Parathyroid adenoma (tissue), 2 donors: ENCODE results near the gene SSBP2.
"Not testable (repeated sequence)": the region's sequence is repeated elsewhere in the genome, so short reads cannot be mapped to it uniquely, and the experiment has no call there.

Experiments used
- H2AFZ ChIP-seq: fragments of 300-600 bp; sonication (generic); one replicate; pipeline ENCODE4 v1.7.0; 2017; ENCODE audit warnings: antibody characterized with exemption, mild to moderate bottlenecking
- H3K27ac ChIP-seq: fragments of 300-600 bp; sonication (generic); one replicate; pipeline ENCODE4 v1.7.0; 2017
- H3K27me3 ChIP-seq: fragments of 300-600 bp; sonication (generic); one replicate; pipeline ENCODE4 v1.7.0; 2017; ENCODE audit warnings: low read length; ENCODE audit not compliant: control insufficient read depth, insufficient read depth
- H3K36me3 ChIP-seq: fragments of 300-600 bp; sonication (generic); one replicate; pipeline ENCODE4 v1.7.0; 2017; ENCODE audit warnings: low read length; ENCODE audit not compliant: control insufficient read depth, insufficient read depth
- H3K4me1 ChIP-seq: fragments of 300-600 bp; sonication (generic); one replicate; pipeline ENCODE4 v1.7.0; 2017; ENCODE audit warnings: control low read depth
- H3K4me2 ChIP-seq: fragments of 300-600 bp; sonication (generic); one replicate; pipeline ENCODE4 v1.7.0; 2017; ENCODE audit warnings: low read length
- H3K4me3 ChIP-seq: fragments of 300-600 bp; sonication (generic); one replicate; pipeline ENCODE4 v1.7.0; 2017; ENCODE audit warnings: low read depth, low read length
- H3K79me2 ChIP-seq: fragments of 300-600 bp; sonication (generic); one replicate; pipeline ENCODE4 v1.7.0; 2017; ENCODE audit warnings: control low read depth
- H3K9ac ChIP-seq: fragments of 300-600 bp; sonication (generic); one replicate; pipeline ENCODE4 v1.7.0; 2017; ENCODE audit warnings: mild to moderate bottlenecking
- H3K9me3 ChIP-seq: fragments of 300-600 bp; sonication (generic); one replicate; pipeline ENCODE4 v1.7.0; 2017; ENCODE audit warnings: low read length; ENCODE audit not compliant: control insufficient read depth
- TF ChIP-seq, protein P1 (sequence below): fragments of 300-600 bp; sonication (generic); IDR thresholded peaks from one replicate; pipeline ENCODE4 v1.7.0; 2017; ENCODE audit warnings: antibody characterized with exemption, mild to moderate bottlenecking
- donor health status: primary hyperparathyroidism.

The SSBP2 gene

DNA sequence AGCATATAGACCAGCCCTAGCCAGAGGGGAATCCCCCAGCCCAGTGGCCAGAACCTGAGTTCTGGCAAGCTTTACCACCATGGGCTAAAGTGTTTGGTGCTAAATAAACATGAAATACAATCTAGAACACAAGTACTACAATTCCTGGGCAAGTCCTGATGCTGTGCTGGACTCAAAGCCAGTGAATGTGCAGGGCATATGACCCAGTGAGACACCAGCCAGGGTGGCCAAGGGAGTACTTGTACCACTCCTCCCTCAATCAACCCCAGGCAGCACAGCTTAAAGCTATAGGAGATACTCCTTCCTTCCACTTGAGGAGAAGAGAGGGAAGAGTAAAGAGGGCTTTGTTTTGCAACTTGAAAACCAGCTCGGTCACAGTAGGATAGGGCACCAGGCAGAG is 63.6 kb downstream of the SSBP2 start:
- Histone ChIP-seq H3K27me3 (no peaks in the 10 kb centered on the region), H3K79me2 (peaks cover 51% of the 10 kb centered on the region), H3K27ac (no peak overlapping the region), H3K4me2 (no peak overlapping the region), H3K36me3 (no peaks in the 10 kb centered on the region), H2AFZ (no peak overlapping the region), H3K4me3 (no peak overlapping the region), H3K4me1 (no peaks in the 10 kb centered on the region), H3K9me3 (no peaks in the 10 kb centered on the region), H3K9ac (no peak overlapping the region)
- TF ChIP-seq, protein P1, sequence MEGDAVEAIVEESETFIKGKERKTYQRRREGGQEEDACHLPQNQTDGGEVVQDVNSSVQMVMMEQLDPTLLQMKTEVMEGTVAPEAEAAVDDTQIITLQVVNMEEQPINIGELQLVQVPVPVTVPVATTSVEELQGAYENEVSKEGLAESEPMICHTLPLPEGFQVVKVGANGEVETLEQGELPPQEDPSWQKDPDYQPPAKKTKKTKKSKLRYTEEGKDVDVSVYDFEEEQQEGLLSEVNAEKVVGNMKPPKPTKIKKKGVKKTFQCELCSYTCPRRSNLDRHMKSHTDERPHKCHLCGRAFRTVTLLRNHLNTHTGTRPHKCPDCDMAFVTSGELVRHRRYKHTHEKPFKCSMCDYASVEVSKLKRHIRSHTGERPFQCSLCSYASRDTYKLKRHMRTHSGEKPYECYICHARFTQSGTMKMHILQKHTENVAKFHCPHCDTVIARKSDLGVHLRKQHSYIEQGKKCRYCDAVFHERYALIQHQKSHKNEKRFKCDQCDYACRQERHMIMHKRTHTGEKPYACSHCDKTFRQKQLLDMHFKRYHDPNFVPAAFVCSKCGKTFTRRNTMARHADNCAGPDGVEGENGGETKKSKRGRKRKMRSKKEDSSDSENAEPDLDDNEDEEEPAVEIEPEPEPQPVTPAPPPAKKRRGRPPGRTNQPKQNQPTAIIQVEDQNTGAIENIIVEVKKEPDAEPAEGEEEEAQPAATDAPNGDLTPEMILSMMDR, result no peak

DNA sequence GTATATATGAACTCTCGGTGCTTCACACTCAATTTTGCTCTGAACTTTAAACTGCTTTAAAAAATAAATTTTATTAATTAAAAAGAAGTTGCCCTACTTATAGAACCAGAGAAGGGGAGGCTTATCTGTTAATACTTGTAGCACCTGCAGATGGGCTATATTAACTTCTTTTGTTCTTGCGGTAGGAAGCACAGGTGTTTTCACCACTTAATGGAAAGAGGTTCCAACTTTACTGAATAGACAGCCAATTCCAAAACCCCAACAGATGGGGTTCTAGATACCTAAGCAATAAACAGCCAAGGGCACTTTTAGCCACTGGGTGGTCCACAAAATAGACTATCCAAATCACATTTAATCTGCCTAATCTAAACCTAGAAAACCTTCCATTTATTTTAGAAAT is 65.4 kb downstream of the SSBP2 start:
- peaks cover 51% of the 10 kb centered on the region for H3K79me2 ChIP-seq
- no peak overlapping the region for H2AFZ ChIP-seq
- H3K9me3 ChIP-seq, result no peaks in the 10 kb centered on the region
- TF ChIP-seq, protein P1, result no peak
- no peaks in the 10 kb centered on the region for H3K27me3 ChIP-seq
- no peak overlapping the region for H3K27ac ChIP-seq
- no peaks in the 10 kb centered on the region for H3K4me1 ChIP-seq
- no peak overlapping the region for H3K4me2 ChIP-seq
- H3K4me3 ChIP-seq, result no peak overlapping the region
- no peaks in the 10 kb centered on the region for H3K36me3 ChIP-seq
- H3K9ac ChIP-seq, result no peak overlapping the region

DNA sequence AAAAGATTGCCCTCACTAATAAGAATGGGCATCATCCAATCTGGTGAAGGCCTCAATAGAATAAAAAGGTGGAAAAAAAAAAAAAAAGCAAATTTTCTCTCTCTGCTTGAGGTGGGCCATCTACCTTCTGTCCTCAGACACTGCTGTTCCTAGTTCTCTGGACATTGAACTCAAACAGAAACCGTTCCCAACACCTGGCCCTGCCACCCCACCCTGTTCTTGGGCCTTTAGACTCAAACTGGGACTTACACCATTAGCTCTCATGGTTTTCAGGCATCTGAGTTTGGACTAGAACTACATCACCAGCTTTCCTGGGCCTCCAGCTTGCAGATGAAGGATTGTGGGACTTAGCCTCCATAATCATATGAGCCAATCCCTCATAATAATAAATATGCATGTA is 71.0 kb downstream of the SSBP2 start:
- Histone ChIP-seq H3K4me1 (peaks cover 12% of the 10 kb centered on the region), H3K36me3 (no peaks in the 10 kb centered on the region), H3K27me3 (no peaks in the 10 kb centered on the region), H3K9ac (no peak overlapping the region), H3K9me3 (no peaks in the 10 kb centered on the region), H2AFZ (no peak overlapping the region), H3K4me3 (no peak overlapping the region), H3K4me2 (no peak overlapping the region), H3K79me2 (peaks cover 62% of the 10 kb centered on the region), H3K27ac (no peak overlapping the region)
- TF ChIP-seq, protein P1, result no peak

DNA sequence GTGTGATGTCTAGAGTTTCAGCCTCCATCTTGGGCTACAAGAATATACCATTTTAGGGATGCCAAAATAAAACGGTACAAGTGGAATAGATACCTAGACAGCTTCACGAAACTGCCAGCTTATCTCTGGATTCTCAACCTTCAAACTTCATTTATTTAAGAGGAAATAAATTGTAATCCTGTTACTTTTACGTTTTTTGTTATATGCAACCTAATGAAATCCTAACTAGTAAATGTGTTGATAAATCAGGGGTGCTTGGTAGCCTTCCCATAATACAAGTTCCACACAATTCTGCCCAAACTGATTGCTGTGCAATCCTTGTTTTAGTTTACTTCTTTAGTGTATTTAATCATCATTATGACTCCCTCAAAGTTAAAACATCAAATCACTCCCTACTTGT is 75.5 kb downstream of the SSBP2 start:
- no peaks in the 10 kb centered on the region for H3K9me3 ChIP-seq
- peaks cover 12% of the 10 kb centered on the region for H3K4me1 ChIP-seq
- TF ChIP-seq, protein P1, result no peak
- no peak overlapping the region for H2AFZ ChIP-seq
- H3K36me3 ChIP-seq, result no peaks in the 10 kb centered on the region
- H3K27me3 ChIP-seq, result no peaks in the 10 kb centered on the region
- H3K4me3 ChIP-seq, result no peak overlapping the region
- H3K79me2 ChIP-seq, result peaks cover 39% of the 10 kb centered on the region
- H3K4me2 ChIP-seq, result no peak overlapping the region
- H3K27ac ChIP-seq, result no peak overlapping the region
- H3K9ac ChIP-seq, result no peak overlapping the region

DNA sequence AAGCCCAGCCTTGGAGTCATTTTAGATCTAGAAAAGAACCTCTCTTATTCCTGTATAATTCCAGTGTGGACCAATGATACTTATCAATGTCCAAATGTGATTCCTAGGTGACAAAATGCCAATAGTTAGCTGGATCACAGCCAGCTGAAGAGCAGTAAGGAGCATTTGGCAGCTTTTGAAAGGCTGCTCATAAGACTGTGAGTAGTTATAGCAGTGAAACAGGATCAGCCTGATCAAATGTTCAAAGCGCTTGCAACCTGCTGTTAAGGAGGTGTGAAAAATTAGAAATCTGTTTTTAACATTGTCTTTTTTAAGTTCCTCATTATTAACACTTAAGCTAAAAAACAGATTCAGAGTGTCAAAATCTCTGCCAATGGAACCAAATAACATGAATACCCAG is 85.1 kb downstream of the SSBP2 start:
- no peak overlapping the region for H3K4me3 ChIP-seq
- H3K9me3 ChIP-seq, result no peaks in the 10 kb centered on the region
- no peaks in the 10 kb centered on the region for H3K27me3 ChIP-seq
- H3K27ac ChIP-seq, result no peak overlapping the region
- no peak overlapping the region for H2AFZ ChIP-seq
- H3K9ac ChIP-seq, result no peak overlapping the region
- no peak overlapping the region for H3K4me2 ChIP-seq
- TF ChIP-seq, protein P1, result no peak
- H3K36me3 ChIP-seq, result no peaks in the 10 kb centered on the region
- H3K79me2 ChIP-seq, result peaks cover 21% of the 10 kb centered on the region
- H3K4me1 ChIP-seq, result no peaks in the 10 kb centered on the region

DNA sequence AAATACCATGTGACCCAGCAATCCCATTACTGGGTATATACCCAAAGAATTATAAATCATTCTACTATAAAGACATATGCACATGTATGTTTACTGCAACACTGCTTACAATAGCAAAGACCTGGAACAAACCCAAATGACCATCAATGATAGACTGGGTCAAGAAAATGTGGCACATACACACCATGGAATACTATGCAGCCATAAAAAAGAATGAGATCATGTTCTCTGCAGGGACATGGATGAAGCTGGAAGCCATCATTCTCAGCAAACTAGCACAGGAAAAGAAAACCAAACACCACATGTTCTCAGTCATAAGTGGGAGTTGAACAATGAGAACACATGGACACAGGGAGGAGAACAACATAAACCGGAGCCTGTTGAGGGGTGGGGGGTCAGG is 90.3 kb downstream of the SSBP2 start:
- H3K27ac ChIP-seq, H3K4me1 ChIP-seq, H3K36me3 ChIP-seq, H3K4me3 ChIP-seq, H2AFZ ChIP-seq, H3K9ac ChIP-seq, H3K4me2 ChIP-seq, H3K27me3 ChIP-seq, H3K9me3 ChIP-seq: not testable (repeated sequence)
- H3K79me2 ChIP-seq, result peaks cover 37% of the 10 kb centered on the region
